EL (cell line): ENCODE measurements around the gene JPH4.

ENCODE experiments used
- DNase-seq: peaks from one replicate; pipeline ENCODE4 v3.0.0-alpha.2; 2016

JPH4 gene

GRCh38 chr14:23577710-23578392, 739 bp downstream of the JPH4 start:
- DNase-seq, result no peak

GRCh38 chr14:23577004-23577681, 1.4 kb downstream of the JPH4 start:
- DNase-seq, result no peak

DNA sequence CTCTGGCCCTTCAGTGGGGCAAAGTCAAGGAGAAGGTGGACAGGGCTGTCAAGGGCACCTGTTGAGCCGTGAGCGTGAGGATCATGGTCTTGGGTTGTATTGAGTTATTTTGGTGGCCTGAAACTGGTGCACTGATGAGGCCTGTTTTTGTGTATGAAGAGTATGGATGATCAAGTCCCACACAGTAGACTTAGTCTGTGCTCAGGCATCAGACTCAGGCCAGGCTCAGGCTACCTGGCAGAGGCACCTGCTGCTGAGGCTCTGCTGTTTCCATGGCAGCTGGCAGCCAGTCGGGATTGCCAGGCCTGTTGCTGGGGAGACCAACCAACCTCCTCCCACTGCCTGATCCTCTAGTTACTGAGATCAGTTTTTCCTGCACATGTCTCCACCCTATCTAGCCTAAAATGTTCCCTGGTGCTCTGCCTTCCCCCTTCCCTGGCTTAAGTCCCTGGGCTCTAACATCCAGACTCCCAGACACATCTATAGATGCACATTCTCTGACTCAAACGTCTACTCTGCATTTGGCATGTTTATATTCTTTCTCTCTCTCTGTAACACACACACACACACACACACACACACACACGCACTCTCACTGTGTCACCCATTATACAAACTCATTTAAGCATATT, 5.1 kb downstream of the JPH4 start:
- no peak for DNase-seq

GRCh38 chr14:23572836-23573235, 5.8 kb downstream of the JPH4 start:
- DNase-seq, result no peak

- DNase-seq, result no peak
These were observed 6.1 kb downstream of the JPH4 start for GRCh38 chr14:23572524-23572828.

DNA sequence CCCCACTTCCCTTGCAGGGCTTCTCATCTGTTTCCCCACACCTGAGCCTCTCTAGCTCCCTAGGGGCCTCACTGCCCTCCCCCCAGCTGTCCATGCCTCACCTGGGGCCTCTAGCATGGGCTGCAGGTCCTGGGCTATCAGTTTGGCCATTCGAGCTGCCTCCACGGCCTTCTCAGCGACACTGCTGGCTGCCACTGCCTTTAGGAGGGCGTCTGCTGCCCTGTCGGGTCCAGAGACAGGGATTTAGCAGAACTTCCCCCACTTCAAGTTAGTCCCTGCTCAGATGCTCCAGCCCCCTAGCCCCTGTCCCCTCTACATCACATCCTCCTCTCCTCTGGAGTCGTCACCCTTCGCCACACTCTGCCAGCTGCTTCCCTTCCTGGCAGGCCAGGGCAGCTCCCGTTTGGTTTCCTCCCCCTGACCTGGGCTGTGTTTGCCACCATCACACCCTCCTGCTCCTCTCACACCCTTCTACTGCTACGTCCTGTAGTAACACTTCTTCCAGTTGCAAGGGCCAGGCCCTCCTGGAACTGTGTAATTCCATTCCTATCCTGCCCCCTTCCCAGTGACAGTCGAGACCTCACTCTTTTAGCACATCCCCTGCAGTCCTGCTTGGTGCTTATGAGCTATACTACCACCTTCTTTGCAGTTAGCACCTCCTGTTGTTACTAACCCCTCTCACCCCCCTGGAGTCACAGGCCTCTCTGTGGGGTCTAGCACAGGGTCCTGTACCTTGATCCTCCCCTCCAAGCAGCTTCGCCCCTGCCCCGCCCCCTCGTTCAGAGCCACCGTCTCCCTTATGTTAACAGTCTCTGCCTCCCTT, 6.7 kb downstream of the JPH4 start:
- DNase-seq, result no peak

DNA sequence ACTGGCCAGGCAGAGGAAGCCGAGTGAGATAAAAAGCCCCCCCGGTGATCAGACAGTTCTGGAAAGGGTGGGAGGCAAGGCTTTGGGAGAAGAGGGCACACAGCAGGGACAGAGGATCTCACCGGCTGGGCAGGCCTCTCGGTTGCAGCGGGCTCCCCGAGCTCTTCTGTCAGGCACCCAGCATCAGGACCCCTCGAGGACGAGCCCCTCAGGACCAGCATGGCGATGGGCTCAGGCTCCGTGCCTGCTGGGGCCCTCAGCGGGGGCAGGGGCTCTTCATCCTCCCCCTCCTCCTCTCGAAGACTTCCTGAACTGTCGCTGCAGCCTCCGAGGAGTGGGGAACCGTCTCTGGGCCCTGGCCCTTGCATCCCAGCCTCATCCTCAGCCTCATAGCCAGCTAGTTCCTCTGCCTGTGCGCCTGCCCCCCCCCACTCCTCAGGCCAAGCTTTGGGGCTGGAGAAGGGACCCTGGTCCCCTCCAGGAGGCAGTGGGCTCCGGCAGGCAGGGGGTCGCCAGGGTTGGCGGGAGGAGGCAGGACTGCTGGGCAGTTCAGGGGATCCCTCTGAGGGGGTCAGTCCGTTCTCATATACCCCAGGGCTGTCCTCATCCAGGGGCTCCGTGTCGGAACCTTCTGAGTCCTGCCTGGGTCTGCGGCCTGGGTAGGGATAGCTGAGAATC, 7.6 kb downstream of the JPH4 start:
- DNase-seq, result no peak

- DNase-seq, result peak; percentile 16
These were observed 9.0 kb downstream of the JPH4 start for GRCh38 chr14:23569443-23570151.

- DNase-seq, result peak; percentile 39
These were observed 9.8 kb downstream of the JPH4 start for GRCh38 chr14:23568600-23569331.

GRCh38 chr14:23568021-23568599, 10.5 kb downstream of the JPH4 start:
- DNase-seq, result no peak

- DNase-seq, result peak; percentile 85
These were observed 11.2 kb downstream of the JPH4 start, which contains the start of gene AP1G2 for GRCh38 chr14:23567186-23568020. AP1G2 (minus strand) TSS chr14:23567791; CDS start chr14:23567314, 477 bp downstream.

GRCh38 chr14:23566778-23567185, 11.8 kb downstream of the JPH4 start:
- peak; percentile 32 for DNase-seq

DNA sequence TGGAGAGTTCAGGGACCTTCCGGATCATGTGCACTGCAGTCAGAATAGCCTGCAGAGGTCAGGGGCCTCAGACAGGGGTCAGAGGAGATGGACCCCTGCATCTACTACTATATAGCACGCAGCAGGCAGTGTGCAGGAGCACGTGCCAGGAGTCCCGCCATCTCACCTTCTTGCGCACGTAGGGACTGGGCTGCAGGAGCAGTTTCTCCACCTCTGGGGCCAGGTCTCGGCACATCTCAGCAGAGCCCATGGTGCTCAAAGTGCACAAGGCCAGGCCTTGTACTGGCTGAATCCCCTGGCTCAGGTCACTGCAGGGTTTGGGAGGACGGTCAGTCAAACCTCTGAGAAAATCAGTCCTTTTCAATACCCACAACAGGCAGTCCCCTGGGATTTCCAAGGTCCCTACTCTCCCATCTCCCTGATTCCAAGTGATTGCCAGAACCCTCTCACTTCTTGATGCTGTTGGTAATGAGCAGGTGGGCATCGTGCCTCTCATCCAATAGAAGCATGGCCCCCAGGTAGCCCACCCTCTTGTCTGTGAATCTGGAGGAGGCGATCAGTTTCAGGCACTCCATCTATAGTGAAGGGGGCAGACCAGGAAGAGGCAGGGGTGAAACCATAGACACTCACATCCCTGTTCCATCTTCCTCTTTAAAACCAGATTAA, 12.3 kb downstream of the JPH4 start:
- DNase-seq, result no peak

DNA sequence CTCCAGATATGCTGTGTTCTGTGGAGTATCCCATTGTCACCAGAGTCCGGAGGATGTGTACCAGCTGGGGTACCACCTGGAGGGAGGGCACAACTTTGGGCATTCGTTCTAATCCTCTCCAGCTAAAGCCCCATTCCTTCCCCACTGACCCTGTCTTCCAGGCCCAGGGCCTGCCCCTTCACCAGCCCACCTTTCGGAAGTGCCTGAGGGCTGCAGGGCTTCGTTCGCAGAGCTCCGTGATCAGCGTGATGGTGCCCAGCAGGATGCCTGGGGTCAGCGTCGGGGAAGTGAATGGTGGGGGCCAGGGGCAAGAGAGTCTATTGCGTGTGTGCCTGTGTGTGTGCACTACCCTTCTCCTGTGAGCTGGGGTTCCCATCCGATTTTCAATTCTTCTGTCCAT, 13.0 kb downstream of the JPH4 start:
- DNase-seq, result no peak

DNA sequence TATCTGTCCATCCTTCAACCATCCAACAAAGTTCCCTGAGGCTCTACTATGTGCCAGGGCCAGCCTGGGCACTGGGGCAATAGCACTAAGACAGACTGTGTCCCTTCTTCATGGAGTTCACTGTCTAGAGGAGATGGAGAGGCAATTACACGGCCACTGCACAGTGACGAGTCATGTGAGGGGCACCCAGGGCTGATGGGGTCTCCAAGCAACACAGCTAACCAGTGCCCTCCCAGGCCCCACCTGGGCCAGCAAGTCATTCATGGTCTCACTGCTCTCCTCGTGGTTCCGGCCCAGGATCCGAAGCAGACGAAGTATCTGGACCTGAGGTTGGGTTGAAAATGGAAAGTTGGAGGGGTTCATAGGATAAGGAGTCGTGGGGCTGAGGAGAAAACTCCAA, 13.7 kb downstream of the JPH4 start:
- no peak for DNase-seq

DNA sequence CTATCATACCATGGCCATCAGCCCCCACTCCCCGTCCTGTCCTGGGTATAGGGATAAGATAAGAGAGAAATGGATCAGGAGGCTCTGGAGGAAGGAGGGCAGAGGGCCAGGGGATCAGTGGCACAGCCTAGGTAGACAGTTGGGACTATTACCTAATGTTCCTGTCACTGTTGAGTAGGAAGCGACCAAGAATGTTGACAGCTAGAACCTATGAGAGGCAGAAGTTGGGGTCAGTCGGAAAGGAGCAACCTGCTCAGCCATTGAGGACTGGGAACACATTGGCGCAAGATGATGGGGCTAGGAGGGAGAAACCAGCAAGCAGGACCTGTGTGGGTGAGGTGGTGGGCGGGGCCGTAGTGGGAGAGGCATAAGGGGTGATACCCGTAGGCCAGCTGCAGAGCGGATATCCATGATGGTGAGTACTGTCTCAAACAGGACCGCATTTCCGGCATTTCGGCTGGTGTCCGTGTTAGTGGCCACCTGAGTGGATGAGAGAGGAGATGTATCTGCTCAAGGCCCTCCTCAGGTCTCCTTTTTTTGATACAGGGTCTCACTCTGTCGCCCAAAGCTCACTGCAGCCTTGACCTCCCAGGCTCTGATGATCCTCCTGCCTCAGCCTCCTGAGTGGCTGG, 14.3 kb downstream of the JPH4 start:
- no peak for DNase-seq

DNA sequence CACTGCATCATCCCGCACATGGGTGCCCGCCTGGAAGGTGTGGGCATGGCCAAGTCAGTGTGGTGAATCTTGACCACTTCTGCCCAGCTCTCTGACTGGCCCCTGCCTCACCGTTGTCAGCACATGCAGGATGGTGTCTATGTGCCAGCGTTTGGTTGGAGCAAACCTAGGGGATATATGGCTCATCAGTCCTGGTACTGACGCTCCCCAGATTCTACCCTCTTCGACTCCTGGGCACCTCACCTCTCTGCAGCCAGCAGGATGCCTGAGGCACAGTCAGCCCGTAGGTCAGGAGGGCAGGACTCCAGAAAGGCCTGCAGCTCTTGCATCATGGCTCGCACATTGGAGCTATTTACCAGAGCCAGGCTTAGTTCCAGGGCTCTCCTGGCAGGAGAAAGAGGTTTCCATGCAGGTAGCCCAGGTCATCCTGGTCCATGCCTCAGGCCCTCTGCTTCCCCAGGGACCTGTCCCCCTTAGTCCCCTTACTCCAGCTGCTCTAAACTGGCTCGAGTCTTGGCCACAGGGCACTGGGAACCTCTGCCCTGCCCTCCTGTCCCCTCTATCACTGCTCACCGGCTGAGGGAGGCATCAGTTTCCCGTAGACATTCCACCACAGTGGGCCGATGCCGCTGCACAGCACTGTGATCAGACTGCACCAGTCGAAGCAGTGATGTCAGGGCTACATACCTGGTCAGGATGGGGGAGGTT, 15.0 kb downstream of the JPH4 start:
- DNase-seq, result no peak

DNA sequence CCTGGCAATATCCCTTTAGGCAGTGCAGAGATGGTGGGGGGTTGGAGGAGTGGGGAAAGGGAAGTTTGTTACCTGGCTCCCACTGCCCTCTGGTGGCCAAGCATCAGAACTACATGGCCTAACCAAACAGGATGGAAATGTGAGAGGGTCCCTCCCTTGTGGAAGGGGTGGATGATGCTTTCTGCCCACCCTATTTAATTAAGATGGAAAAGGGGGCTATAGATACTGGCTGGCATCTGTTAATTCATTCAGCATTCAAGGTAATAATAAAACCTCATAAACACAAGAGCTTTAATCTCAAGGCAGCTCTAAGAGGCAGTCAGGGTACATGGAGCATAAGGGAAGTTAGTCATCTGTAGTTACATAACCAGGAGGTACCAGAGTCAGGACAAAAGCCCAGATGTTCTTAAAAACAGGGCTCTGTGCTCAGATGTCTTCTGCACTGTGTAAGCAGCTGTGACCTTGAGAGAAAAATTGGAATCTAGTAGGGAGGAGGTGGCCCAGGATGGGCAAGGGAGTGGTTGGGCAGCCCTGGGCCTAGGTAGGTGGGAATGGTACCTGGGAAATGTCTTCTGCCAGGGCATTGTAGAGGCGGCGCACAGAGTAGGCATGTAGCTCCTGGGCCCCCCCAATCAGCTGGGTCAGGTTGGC, 15.6 kb downstream of the JPH4 start:
- DNase-seq, result peak; percentile 44
